HG03342 (cell line): ENCODE data around the gene ARL8B.
"Not testable (repeated sequence)": the region's sequence is repeated elsewhere in the genome, so short reads cannot be mapped to it uniquely, and the experiment has no call there.

Experiments
- ATAC-seq: cut with Tn5 transposase; IDR thresholded peaks from one replicate; pipeline ENCODE4 v1.9.1; 2021; ENCODE audit warnings: mild to moderate bottlenecking, moderate library complexity; ENCODE audit not compliant: unreplicated experiment

Gene ARL8B

GRCh38 chr3:5110337-5110736 lies 11.8 kb upstream of the ARL8B start:
- ATAC-seq, result no peak

- ATAC-seq, result no peak
Observed at GRCh38 chr3:5112043-5112442, 10.0 kb upstream of the ARL8B start.

- ATAC-seq, result not testable (repeated sequence)
Observed at GRCh38 chr3:5113726-5114125, 8.4 kb upstream of the ARL8B start.

GRCh38 chr3:5115506-5116162 lies 6.5 kb upstream of the ARL8B start:
- peak; percentile 61 for ATAC-seq

- ATAC-seq, result no peak
Observed at GRCh38 chr3:5116538-5116937, 5.6 kb upstream of the ARL8B start.

- no peak for ATAC-seq
Observed at GRCh38 chr3:5120446-5120845, 1.6 kb upstream of the ARL8B start.

GRCh38 chr3:5122741-5123706 lies 932 bp downstream of the ARL8B start:
- peak; percentile 13 for ATAC-seq

- ATAC-seq, result no peak
Observed at GRCh38 chr3:5123937-5124336, 1.8 kb downstream of the ARL8B start.

- no peak for ATAC-seq
Observed at GRCh38 chr3:5126586-5126985, 4.5 kb downstream of the ARL8B start.

- no peak for ATAC-seq
Observed at GRCh38 chr3:5128849-5129248, 6.8 kb downstream of the ARL8B start.

- ATAC-seq, result no peak
Observed at GRCh38 chr3:5133239-5134018, 11.3 kb downstream of the ARL8B start.

GRCh38 chr3:5134019-5134391 lies 11.9 kb downstream of the ARL8B start:
- no peak for ATAC-seq

- no peak for ATAC-seq
Observed at GRCh38 chr3:5134499-5134898, 12.4 kb downstream of the ARL8B start.

- peak; percentile 68 for ATAC-seq
Observed at GRCh38 chr3:5136211-5136918, 14.3 kb downstream of the ARL8B start.

- ATAC-seq, result peak; percentile 14
Observed at GRCh38 chr3:5136919-5137429, 14.9 kb downstream of the ARL8B start.

GRCh38 chr3:5138214-5138981 lies 16.3 kb downstream of the ARL8B start:
- ATAC-seq, result no peak

- ATAC-seq, result peak; percentile 41
Observed at GRCh38 chr3:5140230-5140621, 18.1 kb downstream of the ARL8B start.

- ATAC-seq, result no peak
Observed at GRCh38 chr3:5140839-5141238, 18.7 kb downstream of the ARL8B start.

- no peak for ATAC-seq
Observed at GRCh38 chr3:5141760-5142159, 19.7 kb downstream of the ARL8B start.

GRCh38 chr3:5143464-5143863 lies 21.4 kb downstream of the ARL8B start:
- ATAC-seq, result no peak
